Measurements from ENCODE around the gene SMIM35.

The SMIM35 gene

DNA sequence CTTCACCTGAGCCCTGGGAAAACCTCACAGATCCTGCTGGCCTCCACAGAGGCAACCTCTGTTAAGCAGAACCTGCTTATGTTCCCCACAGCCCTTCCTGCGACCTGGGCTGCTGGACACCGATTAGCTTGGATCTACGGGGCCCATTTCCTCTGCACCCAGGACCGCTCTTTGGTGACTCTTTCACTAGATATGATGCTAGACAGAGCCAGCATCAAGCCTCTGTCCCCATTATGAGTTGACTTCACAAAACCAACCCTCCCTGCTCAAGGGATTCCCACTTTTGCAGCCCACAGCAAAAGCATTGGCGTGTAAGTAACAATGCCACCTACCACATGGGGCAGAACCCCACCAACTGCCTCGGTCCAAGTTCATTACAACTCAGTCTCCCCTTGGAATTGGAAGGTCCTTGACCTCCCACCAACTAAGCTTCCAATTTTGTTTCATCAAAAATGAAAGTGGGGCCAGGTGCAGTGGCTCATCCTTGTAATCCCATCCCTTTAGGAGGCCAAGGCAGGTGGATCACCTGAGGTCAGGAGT is 25.1 kb downstream of the SMIM35 start:
- no peaks in the 10 kb centered on the region for H3K27me3 ChIP-seq (ENCODE audit: insufficient read depth, low read length)

DNA sequence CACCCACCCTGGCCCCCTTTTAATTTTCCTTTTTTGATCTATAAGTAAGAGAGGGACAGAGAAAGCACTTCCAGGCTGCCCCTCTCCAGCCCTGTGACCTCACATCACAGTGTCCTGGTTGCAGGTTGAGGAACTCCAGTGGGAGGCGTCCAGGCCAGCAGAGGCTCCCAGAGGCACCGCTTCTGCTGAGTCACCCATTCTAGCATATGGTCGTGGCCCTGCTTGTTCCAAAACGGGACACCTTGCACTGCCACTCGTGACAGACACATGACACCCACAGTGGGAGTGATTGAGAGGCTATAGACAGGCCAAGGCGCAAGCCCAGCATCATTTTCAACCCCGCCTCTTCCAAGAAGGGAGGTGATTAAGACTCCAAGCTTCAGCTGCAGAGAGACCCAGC is 25.9 kb downstream of the SMIM35 start:
- H3K4me3 ChIP-seq (ENCODE audit: low read depth, low read length, poor library complexity, severe bottlenecking) = no peak overlapping the region
- H3F3A ChIP-seq (ENCODE audit: insufficient read depth, low read length) = no peaks in the 10 kb centered on the region
- H3K9me3 ChIP-seq (ENCODE audit: low read length) = no peaks in the 10 kb centered on the region
- no peaks in the 10 kb centered on the region for H3K4me1 ChIP-seq (ENCODE audit: insufficient read depth, low read length, severe bottlenecking)
- no peaks in the 10 kb centered on the region for H3K36me3 ChIP-seq (ENCODE audit: insufficient read depth, low read length)
- H3K9me2 ChIP-seq (ENCODE audit: low read depth, low read length) = no peaks in the 10 kb centered on the region
- TF ChIP-seq EZH2 (IDR thresholded peaks at IDR 0.05; ENCODE audit: borderline replicate concordance, low read length) = no peak
- TF ChIP-seq, protein P1, sequence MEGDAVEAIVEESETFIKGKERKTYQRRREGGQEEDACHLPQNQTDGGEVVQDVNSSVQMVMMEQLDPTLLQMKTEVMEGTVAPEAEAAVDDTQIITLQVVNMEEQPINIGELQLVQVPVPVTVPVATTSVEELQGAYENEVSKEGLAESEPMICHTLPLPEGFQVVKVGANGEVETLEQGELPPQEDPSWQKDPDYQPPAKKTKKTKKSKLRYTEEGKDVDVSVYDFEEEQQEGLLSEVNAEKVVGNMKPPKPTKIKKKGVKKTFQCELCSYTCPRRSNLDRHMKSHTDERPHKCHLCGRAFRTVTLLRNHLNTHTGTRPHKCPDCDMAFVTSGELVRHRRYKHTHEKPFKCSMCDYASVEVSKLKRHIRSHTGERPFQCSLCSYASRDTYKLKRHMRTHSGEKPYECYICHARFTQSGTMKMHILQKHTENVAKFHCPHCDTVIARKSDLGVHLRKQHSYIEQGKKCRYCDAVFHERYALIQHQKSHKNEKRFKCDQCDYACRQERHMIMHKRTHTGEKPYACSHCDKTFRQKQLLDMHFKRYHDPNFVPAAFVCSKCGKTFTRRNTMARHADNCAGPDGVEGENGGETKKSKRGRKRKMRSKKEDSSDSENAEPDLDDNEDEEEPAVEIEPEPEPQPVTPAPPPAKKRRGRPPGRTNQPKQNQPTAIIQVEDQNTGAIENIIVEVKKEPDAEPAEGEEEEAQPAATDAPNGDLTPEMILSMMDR (IDR thresholded peaks at IDR 0.05; ENCODE audit: low read length) = no peak
- H3K4me2 ChIP-seq (ENCODE audit: low read length) = no peak overlapping the region
- H3K27me3 ChIP-seq (ENCODE audit: insufficient read depth, low read length) = no peaks in the 10 kb centered on the region
- no peak overlapping the region for H3K27ac ChIP-seq (ENCODE audit: low read depth, low read length, poor library complexity, severe bottlenecking)
- H3K79me2 ChIP-seq (ENCODE audit: insufficient read depth, low read length) = no peaks in the 10 kb centered on the region
- H2AFZ ChIP-seq (ENCODE audit: low read length) = no peak overlapping the region
- no peaks in the 10 kb centered on the region for H4K20me1 ChIP-seq (ENCODE audit: insufficient read depth, low read length)
- H3K9ac ChIP-seq (ENCODE audit: low read length) = no peak overlapping the region

More for the DNA sequence above, 25.1 kb downstream of the SMIM35 start:
- no peaks in the 10 kb centered on the region for H3K9me3 ChIP-seq (ENCODE audit: low read length)
- no peak for TF ChIP-seq EZH2 (IDR thresholded peaks at IDR 0.05; ENCODE audit: borderline replicate concordance, low read length)
- TF ChIP-seq, protein P1 (IDR thresholded peaks at IDR 0.05; ENCODE audit: low read length) = no peak
- H3K9ac ChIP-seq (ENCODE audit: low read length) = no peak overlapping the region
- H3K4me2 ChIP-seq (ENCODE audit: low read length) = no peak overlapping the region
- H3K79me2 ChIP-seq (ENCODE audit: insufficient read depth, low read length) = no peaks in the 10 kb centered on the region
- no peak overlapping the region for H2AFZ ChIP-seq (ENCODE audit: low read length)
- no peaks in the 10 kb centered on the region for H3F3A ChIP-seq (ENCODE audit: insufficient read depth, low read length)
- no peaks in the 10 kb centered on the region for H3K9me2 ChIP-seq (ENCODE audit: low read depth, low read length)
- H3K4me3 ChIP-seq (ENCODE audit: low read depth, low read length, poor library complexity, severe bottlenecking) = no peak overlapping the region
- H4K20me1 ChIP-seq (ENCODE audit: insufficient read depth, low read length) = no peaks in the 10 kb centered on the region
- no peaks in the 10 kb centered on the region for H3K36me3 ChIP-seq (ENCODE audit: insufficient read depth, low read length)
- H3K27ac ChIP-seq (ENCODE audit: low read depth, low read length, poor library complexity, severe bottlenecking) = no peak overlapping the region
- no peaks in the 10 kb centered on the region for H3K4me1 ChIP-seq (ENCODE audit: insufficient read depth, low read length, severe bottlenecking)

DNA sequence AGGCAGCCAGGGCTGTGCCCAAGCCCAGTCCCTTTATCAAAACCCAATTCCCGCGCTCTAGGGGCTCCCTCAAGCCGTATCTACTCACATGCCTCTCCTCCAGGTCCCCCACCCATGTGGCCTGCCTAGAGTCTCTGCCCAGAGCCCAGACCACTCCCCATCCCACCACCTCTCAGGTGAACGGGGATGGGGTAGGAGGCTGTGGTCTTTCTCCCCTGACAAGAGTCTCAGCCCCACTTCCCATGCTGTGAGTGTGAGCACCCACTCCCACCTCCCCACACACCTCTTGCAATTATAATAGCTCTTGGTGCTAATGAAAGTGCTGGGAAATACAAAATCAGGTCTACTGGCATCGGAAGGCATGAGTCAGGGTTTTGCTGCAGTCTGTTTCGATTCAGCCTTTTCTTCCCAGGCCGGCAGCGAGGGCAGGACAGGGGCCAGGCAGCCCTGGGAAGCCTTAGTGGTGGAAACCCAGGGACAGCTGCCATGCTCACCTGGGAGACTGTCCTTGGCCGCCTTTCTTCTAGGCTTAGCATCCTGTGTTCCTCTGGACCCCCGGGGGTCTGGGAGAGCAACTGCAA is 26.6 kb downstream of the SMIM35 start:
- Histone ChIP-seq H3K4me3 (ENCODE audit: low read depth, low read length, poor library complexity, severe bottlenecking) (no peak overlapping the region), H3K27ac (ENCODE audit: low read depth, low read length, poor library complexity, severe bottlenecking) (no peak overlapping the region), H3K4me2 (ENCODE audit: low read length) (no peak overlapping the region), H3K9me2 (ENCODE audit: low read depth, low read length) (no peaks in the 10 kb centered on the region), H3K9me3 (ENCODE audit: low read length) (no peaks in the 10 kb centered on the region), H3K79me2 (ENCODE audit: insufficient read depth, low read length) (no peaks in the 10 kb centered on the region), H3K4me1 (ENCODE audit: insufficient read depth, low read length, severe bottlenecking) (no peaks in the 10 kb centered on the region), H4K20me1 (ENCODE audit: insufficient read depth, low read length) (no peaks in the 10 kb centered on the region), H2AFZ (ENCODE audit: low read length) (no peak overlapping the region), H3F3A (ENCODE audit: insufficient read depth, low read length) (no peaks in the 10 kb centered on the region), H3K36me3 (ENCODE audit: insufficient read depth, low read length) (no peaks in the 10 kb centered on the region), H3K27me3 (ENCODE audit: insufficient read depth, low read length) (no peaks in the 10 kb centered on the region), H3K9ac (ENCODE audit: low read length) (no peak overlapping the region)
- TF ChIP-seq, protein P1 (IDR thresholded peaks at IDR 0.05; ENCODE audit: low read length) = no peak
- no peak for TF ChIP-seq EZH2 (IDR thresholded peaks at IDR 0.05; ENCODE audit: borderline replicate concordance, low read length)
